H9 (cell line): ENCODE measurements around the gene CRYBB1. TPM values are rescaled to one million over a fixed set of nuclear protein-coding genes. Genes with fewer than 3 reads are reported as not detected.

Experiments
- DNase-seq: peaks from one replicate; pipeline ENCODE4 v3.0.0-alpha.2; 2017
- H2AFZ ChIP-seq: one replicate; pipeline ENCODE4 v1.6.1; 2013; ENCODE audit warnings: mild to moderate bottlenecking, low read length, control low read depth, moderate library complexity
- H2AK5ac ChIP-seq: 2 replicates; pipeline ENCODE4 v1.6.1; 2013; ENCODE audit warnings: low read length, control low read depth, mixed read lengths; ENCODE audit not compliant: insufficient read length
- H2BK120ac ChIP-seq: one replicate; pipeline ENCODE4 v1.6.1; 2013; ENCODE audit warnings: low read depth, mild to moderate bottlenecking, low read length, control low read depth, inconsistent platforms; ENCODE audit not compliant: poor library complexity, severe bottlenecking
- H2BK12ac ChIP-seq: 2 replicates; pipeline ENCODE4 v1.6.1; 2013; ENCODE audit warnings: low read length, control low read depth, mixed read lengths, low read depth; ENCODE audit not compliant: insufficient read length
- H2BK15ac ChIP-seq: 2 replicates; pipeline ENCODE4 v1.6.1; 2013; ENCODE audit warnings: low read depth, low read length, control low read depth
- H2BK20ac ChIP-seq: one replicate; pipeline ENCODE4 v1.6.1; 2013; ENCODE audit warnings: low read depth, mild to moderate bottlenecking, low read length, control low read depth, inconsistent platforms; ENCODE audit not compliant: poor library complexity, severe bottlenecking
- H2BK5ac ChIP-seq: 2 replicates; pipeline ENCODE4 v1.6.1; 2013; ENCODE audit warnings: low read length, control low read depth, mixed read lengths; ENCODE audit not compliant: insufficient read length
- H3K14ac ChIP-seq: 2 replicates; pipeline ENCODE4 v1.6.1; 2013; ENCODE audit warnings: low read length, control low read depth; ENCODE audit not compliant: insufficient read depth
- H3K18ac ChIP-seq: 2 replicates; pipeline ENCODE4 v1.6.1; 2013; ENCODE audit warnings: low read depth, mild to moderate bottlenecking, mixed read lengths, low read length, control low read depth; ENCODE audit not compliant: insufficient read length
- H3K23ac ChIP-seq: 2 replicates; pipeline ENCODE4 v1.6.1; 2013; ENCODE audit warnings: low read length, control low read depth, mixed read lengths, low read depth; ENCODE audit not compliant: insufficient read length
- H3K23me2 ChIP-seq: 2 replicates; pipeline ENCODE4 v1.6.1; 2013; ENCODE audit warnings: low read depth, mild to moderate bottlenecking, mixed read lengths, low read length, control low read depth; ENCODE audit not compliant: insufficient read length, poor library complexity, severe bottlenecking
- H3K27ac ChIP-seq: 2 replicates; pipeline ENCODE4 v1.5.1; 2013; ENCODE audit warnings: low read length, control low read depth, mixed read lengths, low read depth; ENCODE audit not compliant: insufficient read length
- H3K27me3 ChIP-seq: 2 replicates; pipeline ENCODE4 v1.6.1; 2013; ENCODE audit warnings: low read length, control low read depth, inconsistent platforms; ENCODE audit not compliant: insufficient read depth
- H3K4ac ChIP-seq: 2 replicates; pipeline ENCODE4 v1.6.1; 2013; ENCODE audit warnings: low read depth, mild to moderate bottlenecking, control low read depth, inconsistent platforms, low read length, moderate library complexity
- H3K4me1 ChIP-seq: 2 replicates; pipeline ENCODE4 v1.6.1; 2013; ENCODE audit warnings: low read length, control low read depth, inconsistent platforms; ENCODE audit not compliant: insufficient read depth
- H3K4me2 ChIP-seq: 2 replicates; pipeline ENCODE4 v1.6.1; 2013; ENCODE audit warnings: low read length, control low read depth, mixed read lengths; ENCODE audit not compliant: insufficient read length, insufficient read depth
- H3K56ac ChIP-seq: 2 replicates; pipeline ENCODE4 v1.6.1; 2013; ENCODE audit warnings: low read depth, mild to moderate bottlenecking, mixed read lengths, low read length, control low read depth; ENCODE audit not compliant: insufficient read length
- H3K79me1 ChIP-seq: 2 replicates; pipeline ENCODE4 v1.6.1; 2013; ENCODE audit warnings: low read depth, mild to moderate bottlenecking, moderate library complexity, low read length, control low read depth, inconsistent platforms; ENCODE audit not compliant: insufficient read depth, poor library complexity, severe bottlenecking
- H3K79me2 ChIP-seq: 2 replicates; pipeline ENCODE4 v1.6.1; 2013; ENCODE audit warnings: low read length, control low read depth, inconsistent platforms; ENCODE audit not compliant: insufficient read depth
- H3K9ac ChIP-seq: 2 replicates; pipeline ENCODE4 v1.6.1; 2013; ENCODE audit warnings: low read length, control low read depth, mixed read lengths; ENCODE audit not compliant: insufficient read length; ENCODE audit errors: extremely low read depth
- H3K9me3 ChIP-seq: one replicate; pipeline ENCODE4 v1.6.1; 2013; ENCODE audit warnings: low read depth, low read length, inconsistent platforms; ENCODE audit not compliant: control insufficient read depth
- H3T11ph ChIP-seq: one replicate; pipeline ENCODE4 v1.6.1; 2013; ENCODE audit warnings: mild to moderate bottlenecking, low read length, control low read depth, inconsistent platforms
- H4K20me1 ChIP-seq: one replicate; pipeline ENCODE4 v1.6.1; 2013; ENCODE audit not compliant: control insufficient read depth, insufficient read length, insufficient read depth
- H4K5ac ChIP-seq: 2 replicates; pipeline ENCODE4 v1.6.1; 2013; ENCODE audit warnings: low read depth, mild to moderate bottlenecking, mixed read lengths, low read length, control low read depth; ENCODE audit not compliant: insufficient read length
- H4K8ac ChIP-seq: replicated peaks from 2 replicates; pipeline ENCODE4 v1.6.1; 2013; ENCODE audit warnings: low read length, control low read depth, mixed read lengths, low read depth; ENCODE audit not compliant: insufficient read length
- H4K91ac ChIP-seq: 2 replicates; pipeline ENCODE4 v1.6.1; 2013; ENCODE audit warnings: low read depth, mild to moderate bottlenecking, moderate library complexity, mixed read lengths, low read length, control low read depth; ENCODE audit not compliant: insufficient read length
- H3K27ac Mint-ChIP-seq, 3 experiments: 2 replicates in 2 of 3; 3 replicates in 1 of 3; pipeline ENCODE4 v1.8.0; 2020 to 2021; ENCODE audit warnings: mixed read lengths in 3 of 3, mild to moderate bottlenecking in 1 of 3, moderate library complexity in 1 of 3
- H3K27me3 Mint-ChIP-seq: 2 replicates; pipeline ENCODE4 v1.8.0; 2021; ENCODE audit warnings: low read depth, mild to moderate bottlenecking, moderate library complexity, mixed read lengths
- H3K36me3 Mint-ChIP-seq, 3 experiments: 2 replicates in 2 of 3; 3 replicates in 1 of 3; pipeline ENCODE4 v1.8.0; 2020 to 2021; ENCODE audit warnings: low read depth in 3 of 3, mixed read lengths in 3 of 3; ENCODE audit not compliant: insufficient read depth in 1 of 3
- H3K4me1 Mint-ChIP-seq, 2 experiments: 2 replicates each; pipeline ENCODE4 v1.8.0; 2020; ENCODE audit warnings: mixed read lengths in 2 of 2
- H3K4me3 Mint-ChIP-seq, 2 experiments: 2 replicates in 1 of 2; 3 replicates in 1 of 2; pipeline ENCODE4 v1.8.0; 2020 to 2021; ENCODE audit warnings: mild to moderate bottlenecking in 2 of 2, mixed read lengths in 2 of 2, moderate library complexity in 1 of 2
- H3K9me3 Mint-ChIP-seq, 2 experiments: 2 replicates in 1 of 2; 3 replicates in 1 of 2; pipeline ENCODE4 v1.8.0; 2020; ENCODE audit warnings: mild to moderate bottlenecking in 2 of 2, mixed read lengths in 2 of 2, moderate library complexity in 1 of 2
- CTCF ChIP-seq: fragments of 200-600 bp; sonication (generic); conservative IDR thresholded peaks from 3 replicates; pipeline ENCODE4 v1.8.0; 2021; ENCODE audit warnings: antibody characterized with exemption, mild to moderate bottlenecking
- WGBS: extraction: QIAGEN DNeasy Blood & Tissue Kit; methylation state at CpG from one replicate; pipeline ENCODE4 v1.1.7; 2013; ENCODE audit warnings: missing lambda C conversion rate, low lambda C conversion rate, mixed read lengths; ENCODE audit not compliant: insufficient read length; ENCODE audit errors: extremely low coverage; 5-methylcytosine and 5-hydroxymethylcytosine counted together
- total RNA-seq: library from RNA; stranded (reverse); gene quantifications from 2 replicates; pipeline ENCODE4 v1.2.1, GENCODE V29; 2021

The CRYBB1 gene
- total RNA-seq, 1 experiment from 2014 or later: 5.4 TPM

DNA sequence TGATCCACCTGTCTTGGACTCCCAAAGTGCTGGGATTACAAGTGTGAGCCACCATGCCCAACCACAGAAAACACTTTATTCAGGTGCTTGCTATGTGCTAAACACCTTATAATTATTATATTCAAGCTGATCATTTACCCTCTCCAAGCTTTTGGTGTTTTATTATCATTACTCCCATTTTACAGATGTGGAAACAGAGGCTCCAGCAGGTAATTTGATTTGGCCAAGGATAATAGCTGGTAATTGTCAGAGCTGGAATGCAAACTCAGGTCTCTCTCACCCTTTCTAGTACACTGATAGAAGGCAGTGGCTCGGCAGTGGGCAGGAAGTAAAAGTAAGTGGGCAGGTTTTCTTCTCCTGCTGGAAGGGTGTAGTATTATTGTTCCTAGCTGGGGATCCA lies 24.1 kb downstream of the CRYBB1 start:
- no peak overlapping the region for H3K4me2 ChIP-seq
- no peak overlapping the region for H3K56ac ChIP-seq
- Mint-ChIP-seq H3K9me3 (no peaks in the 10 kb centered on the region; a peak in 1 of 5 replicates), H3K36me3 (peaks cover under 1% of the 10 kb centered on the region in 3 experiments; a peak in 5 of 7 replicates), H3K27ac (no peak overlapping the region), H3K4me3 (no peak overlapping the region; a peak in 1 of 5 replicates), H3K4me1 (peaks cover 19 to 28% of the 10 kb centered on the region in 2 experiments), H3K27me3 (peaks cover 8% of the 10 kb centered on the region)
- H3K4me1 ChIP-seq: peaks cover 3% of the 10 kb centered on the region; the same call in 1 of the 2 replicates
- no peak overlapping the region for H3K18ac ChIP-seq
- H2BK120ac ChIP-seq: no peak overlapping the region
- no peak overlapping the region for H3K9ac ChIP-seq
- H4K91ac ChIP-seq: peak overlapping the region; percentile 36
- no peak overlapping the region for H4K8ac ChIP-seq
- no peak overlapping the region for H4K5ac ChIP-seq
- no peaks in the 10 kb centered on the region for H3K27me3 ChIP-seq
- no peak overlapping the region for H2AK5ac ChIP-seq
- no peaks in the 10 kb centered on the region for H3K9me3 ChIP-seq
- no peak overlapping the region for H2BK5ac ChIP-seq
- H3K23me2 ChIP-seq: no peaks in the 10 kb centered on the region
- no peak overlapping the region for H3K23ac ChIP-seq
- no peak overlapping the region for H3K4ac ChIP-seq
- no peak for TF ChIP-seq CTCF
- H2BK15ac ChIP-seq: no peak overlapping the region
- DNase-seq: no peak
- no peak overlapping the region for H3K14ac ChIP-seq
- no peaks in the 10 kb centered on the region for H3K79me1 ChIP-seq
- H2AFZ ChIP-seq: no peak overlapping the region
- no peak overlapping the region for H2BK20ac ChIP-seq
- H2BK12ac ChIP-seq: no peak overlapping the region
- H3K27ac ChIP-seq: no peak overlapping the region
- H3K79me2 ChIP-seq: peaks cover 6% of the 10 kb centered on the region; the same call in 1 of the 2 replicates
- H4K20me1 ChIP-seq: no peaks in the 10 kb centered on the region
- no peak overlapping the region for H3T11ph ChIP-seq
- no CpG with 5 or more reads among the region's 1 CpG for WGBS
